Progenitor cell of endocrine pancreas (in vitro differentiated cells): ENCODE data around the gene PROCA1. TPM values are rescaled to one million over a fixed set of nuclear protein-coding genes. Genes with fewer than 3 reads are reported as not detected.
A peak's percentile ranks its signal among the peaks of the same experiment; 100 is the strongest.
"Not testable (repeated sequence)": the region's sequence is repeated elsewhere in the genome, so short reads cannot be mapped to it uniquely, and the experiment has no call there.

Source experiments
- DNase-seq: peaks from one replicate; pipeline ENCODE4 v3.0.0; 2021; ENCODE audit warnings: low spot score; ENCODE audit not compliant: unreplicated experiment
- H3K27ac Mint-ChIP-seq: 2 replicates; pipeline ENCODE4 v1.8.0; 2021; ENCODE audit warnings: mild to moderate bottlenecking, moderate library complexity, mixed read lengths
- H3K27me3 Mint-ChIP-seq: 2 replicates; pipeline ENCODE4 v1.8.0; 2021; ENCODE audit warnings: mixed read lengths
- H3K36me3 Mint-ChIP-seq: 2 replicates; pipeline ENCODE4 v1.8.0; 2022; ENCODE audit warnings: mixed read lengths; ENCODE audit not compliant: insufficient read depth
- H3K4me1 Mint-ChIP-seq: 2 replicates; pipeline ENCODE4 v1.8.0; 2021; ENCODE audit warnings: low read depth, mixed read lengths
- H3K4me3 Mint-ChIP-seq: 2 replicates; pipeline ENCODE4 v1.8.0; 2021; ENCODE audit warnings: low read depth, mild to moderate bottlenecking, moderate library complexity, mixed read lengths
- H3K9me3 Mint-ChIP-seq: 2 replicates; pipeline ENCODE4 v1.8.0; 2021; ENCODE audit warnings: low read depth, mixed read lengths
- total RNA-seq: library from RNA; stranded (reverse); gene quantifications from 2 replicates; pipeline ENCODE4 v1.2.1, GENCODE V29; 2021
- TF ChIP-seq, protein P1 (sequence below): fragments of 200-600 bp; sonication (generic); IDR thresholded peaks from one replicate; pipeline ENCODE4 v1.5.0; 2021; ENCODE audit warnings: antibody characterized with exemption, mild to moderate bottlenecking; ENCODE audit not compliant: unreplicated experiment

The PROCA1 gene
- total RNA-seq, 1 donor from 2014 or later: 16.3 TPM

DNA sequence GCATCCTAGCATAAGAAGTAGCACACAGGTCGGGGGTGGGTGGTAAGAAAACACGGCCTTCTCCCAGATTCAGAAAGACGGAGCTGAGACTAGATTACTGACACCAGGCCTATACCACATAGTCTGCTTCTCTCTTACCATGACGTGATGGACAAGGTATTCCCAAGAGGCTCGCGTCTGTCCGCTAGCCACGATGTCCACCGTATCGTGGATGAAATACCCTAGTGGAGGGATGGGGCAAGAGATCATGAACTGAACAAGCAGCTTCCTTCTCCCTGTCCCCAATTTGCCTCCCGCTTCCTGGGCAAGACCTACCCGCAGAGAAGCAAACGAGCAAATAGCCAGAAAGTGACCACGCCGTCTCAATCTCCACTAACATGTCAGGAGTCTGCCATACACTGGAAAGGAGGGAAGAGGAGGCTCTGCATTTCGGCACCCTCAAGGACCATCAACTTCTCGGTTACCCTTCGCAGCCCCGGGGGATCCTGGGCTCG is 13.5 kb upstream of the PROCA1 start:
- Mint-ChIP-seq H3K9me3 (no peaks in the 10 kb centered on the region), H3K4me1 (peaks cover 47% of the 10 kb centered on the region), H3K4me3 (peak overlapping the region; percentile 85), H3K36me3 (peaks cover 27% of the 10 kb centered on the region), H3K27me3 (no peaks in the 10 kb centered on the region), H3K27ac (peak overlapping the region; percentile 97)
- no peak for DNase-seq
- TF ChIP-seq, protein P1, sequence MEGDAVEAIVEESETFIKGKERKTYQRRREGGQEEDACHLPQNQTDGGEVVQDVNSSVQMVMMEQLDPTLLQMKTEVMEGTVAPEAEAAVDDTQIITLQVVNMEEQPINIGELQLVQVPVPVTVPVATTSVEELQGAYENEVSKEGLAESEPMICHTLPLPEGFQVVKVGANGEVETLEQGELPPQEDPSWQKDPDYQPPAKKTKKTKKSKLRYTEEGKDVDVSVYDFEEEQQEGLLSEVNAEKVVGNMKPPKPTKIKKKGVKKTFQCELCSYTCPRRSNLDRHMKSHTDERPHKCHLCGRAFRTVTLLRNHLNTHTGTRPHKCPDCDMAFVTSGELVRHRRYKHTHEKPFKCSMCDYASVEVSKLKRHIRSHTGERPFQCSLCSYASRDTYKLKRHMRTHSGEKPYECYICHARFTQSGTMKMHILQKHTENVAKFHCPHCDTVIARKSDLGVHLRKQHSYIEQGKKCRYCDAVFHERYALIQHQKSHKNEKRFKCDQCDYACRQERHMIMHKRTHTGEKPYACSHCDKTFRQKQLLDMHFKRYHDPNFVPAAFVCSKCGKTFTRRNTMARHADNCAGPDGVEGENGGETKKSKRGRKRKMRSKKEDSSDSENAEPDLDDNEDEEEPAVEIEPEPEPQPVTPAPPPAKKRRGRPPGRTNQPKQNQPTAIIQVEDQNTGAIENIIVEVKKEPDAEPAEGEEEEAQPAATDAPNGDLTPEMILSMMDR: peak; percentile 16

DNA sequence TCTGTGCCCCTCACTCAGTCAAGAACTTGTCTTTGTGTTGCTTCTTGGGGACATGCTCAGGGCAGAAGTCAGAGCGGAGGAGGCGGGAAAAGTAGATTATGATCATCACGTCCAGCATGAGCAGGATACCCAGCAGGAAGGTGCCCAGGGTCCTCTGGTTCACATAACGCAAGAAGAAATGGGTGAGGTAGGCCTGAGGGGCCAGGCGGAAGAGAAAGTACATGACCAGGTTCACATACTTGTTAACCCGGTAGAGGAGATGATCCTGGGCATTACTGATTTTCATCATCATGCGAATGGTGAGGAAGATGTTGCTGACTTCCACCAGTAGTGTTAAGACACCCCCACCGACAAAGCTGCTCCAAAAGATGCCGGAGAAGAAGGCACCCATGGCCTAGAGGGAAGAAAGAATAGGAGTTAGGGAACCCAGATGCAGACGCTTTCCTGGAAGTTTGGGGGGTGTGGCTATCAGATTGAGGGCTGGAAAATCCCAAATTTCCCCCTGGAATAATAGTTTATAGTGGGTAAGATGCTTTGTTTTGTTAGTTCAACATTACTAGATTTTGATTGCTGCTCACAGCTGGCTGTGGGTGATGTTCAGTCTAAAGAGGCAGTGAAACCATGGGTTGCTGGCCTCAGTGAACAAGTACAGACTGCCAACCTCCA is 12.9 kb upstream of the PROCA1 start:
- Mint-ChIP-seq H3K9me3 (no peaks in the 10 kb centered on the region), H3K27me3 (no peaks in the 10 kb centered on the region), H3K27ac (peak overlapping the region; percentile 97), H3K4me1 (peaks cover 50% of the 10 kb centered on the region), H3K36me3 (peaks cover 30% of the 10 kb centered on the region), H3K4me3 (peak overlapping the region; percentile 85)
- no peak for DNase-seq
- TF ChIP-seq, protein P1: no peak

GRCh38 chr17:28723836-28724499 is 12.3 kb upstream of the PROCA1 start:
- H3K9me3 Mint-ChIP-seq: not testable (repeated sequence)

GRCh38 chr17:28723159-28723835 is 11.6 kb upstream of the PROCA1 start:
- TF ChIP-seq, protein P1: no peak
- H3K9me3 Mint-ChIP-seq: no peaks in the 10 kb centered on the region
- no peak for DNase-seq
- H3K4me3 Mint-ChIP-seq: no peak overlapping the region
- peaks cover 30% of the 10 kb centered on the region for H3K36me3 Mint-ChIP-seq
- no peaks in the 10 kb centered on the region for H3K27me3 Mint-ChIP-seq
- peaks cover 54% of the 10 kb centered on the region for H3K4me1 Mint-ChIP-seq
- peak overlapping the region; percentile 35 for H3K27ac Mint-ChIP-seq

More at GRCh38 chr17:28723836-28724499, 12.3 kb upstream of the PROCA1 start:
- H3K27me3 Mint-ChIP-seq, DNase-seq: not testable (repeated sequence)
- peaks cover 30% of the 10 kb centered on the region for H3K36me3 Mint-ChIP-seq
- H3K27ac Mint-ChIP-seq: peak overlapping the region; percentile 97
- peaks cover 52% of the 10 kb centered on the region for H3K4me1 Mint-ChIP-seq
- H3K4me3 Mint-ChIP-seq: peak overlapping the region; percentile 85

GRCh38 chr17:28722417-28723158 is 10.9 kb upstream of the PROCA1 start:
- Mint-ChIP-seq H3K4me1 (peaks cover 55% of the 10 kb centered on the region), H3K4me3 (peak overlapping the region; percentile 99), H3K27ac (peak overlapping the region; percentile 59), H3K9me3 (no peaks in the 10 kb centered on the region), H3K36me3 (peaks cover 30% of the 10 kb centered on the region), H3K27me3 (no peaks in the 10 kb centered on the region)
- TF ChIP-seq, protein P1: no peak
- DNase-seq: no peak

- H3K27ac Mint-ChIP-seq: peak overlapping the region; percentile 99
- peaks cover 30% of the 10 kb centered on the region for H3K36me3 Mint-ChIP-seq
- not testable (repeated sequence) for H3K27me3 Mint-ChIP-seq, DNase-seq, H3K9me3 Mint-ChIP-seq
- peaks cover 56% of the 10 kb centered on the region for H3K4me1 Mint-ChIP-seq
- H3K4me3 Mint-ChIP-seq: peak overlapping the region; percentile 99
Measured at GRCh38 chr17:28720997-28721329, 9.3 kb upstream of the PROCA1 start.
